WTC11 (cell line): Measurements from ENCODE around the gene GMNC. TPM values are rescaled to one million over a fixed set of nuclear protein-coding genes. Genes with fewer than 3 reads are reported as not detected.
A peak's percentile ranks its signal among the peaks of the same experiment; 100 is the strongest.
"Not testable (repeated sequence)": the region's sequence is repeated elsewhere in the genome, so short reads cannot be mapped to it uniquely, and the experiment has no call there.

Source experiments
- ATAC-seq: fragments of 200-7000 bp; cut with Tn5 transposase; 2 replicates; pipeline ENCODE4 v1.10.0; 2021; ENCODE audit warnings: mild to moderate bottlenecking, moderate library complexity
- CTCF ChIA-PET: fragments of 300-600 bp; sonication (Branson Sonifier 250); formaldehyde crosslinking; loops from one replicate; lab custom pipeline; 2021; ENCODE audit warnings: antibody characterized with exemption; lab: Charles Lee
- POLR2A ChIA-PET: fragments of 350-600 bp; sonication (Branson Sonifier 250); formaldehyde crosslinking; loops from one replicate; lab custom pipeline; 2021; ENCODE audit warnings: antibody characterized with exemption; lab: Charles Lee
- DNase-seq: peaks from one replicate; pipeline ENCODE4 v3.0.0; 2021; ENCODE audit warnings: low spot score
- H3K27ac Mint-ChIP-seq: 2 replicates; pipeline ENCODE4 v1.8.0; 2021; ENCODE audit warnings: mixed read lengths
- H3K27me3 Mint-ChIP-seq: 2 replicates; pipeline ENCODE4 v1.8.0; 2021; ENCODE audit warnings: low read depth, mild to moderate bottlenecking, moderate library complexity, mixed read lengths
- H3K36me3 Mint-ChIP-seq: 2 replicates; pipeline ENCODE4 v1.8.0; 2021; ENCODE audit warnings: mixed read lengths
- H3K4me1 Mint-ChIP-seq: 2 replicates; pipeline ENCODE4 v1.8.0; 2022; ENCODE audit warnings: mixed read lengths
- H3K4me3 Mint-ChIP-seq: 2 replicates; pipeline ENCODE4 v1.8.0; 2021; ENCODE audit warnings: mild to moderate bottlenecking, moderate library complexity, mixed read lengths
- H3K9me3 Mint-ChIP-seq: 2 replicates; pipeline ENCODE4 v1.8.0; 2021; ENCODE audit warnings: mixed read lengths
- GABPB1 ChIP-seq: sonication (generic); formaldehyde crosslinking; IDR thresholded peaks from 2 replicates; pipeline ENCODE4 v1.8.1; 2023; ENCODE audit warnings: mild to moderate bottlenecking, missing genetic modification reagents
- IRF1 ChIP-seq: sonication (generic); formaldehyde crosslinking; IDR thresholded peaks from 2 replicates; pipeline ENCODE4 v1.8.0; 2023; ENCODE audit warnings: missing genetic modification reagents
- NFE2L1 ChIP-seq: sonication (generic); formaldehyde crosslinking; IDR thresholded peaks from 2 replicates; pipeline ENCODE4 v1.8.1; 2023; ENCODE audit warnings: missing genetic modification reagents
- NFYB ChIP-seq: sonication (generic); formaldehyde crosslinking; conservative IDR thresholded peaks from 2 replicates; pipeline ENCODE4 v1.8.0; 2022; ENCODE audit warnings: low read depth, missing genetic modification reagents
- OVOL2 ChIP-seq: fragments of 250-450 bp; sonication (Bioruptor Pico); IDR thresholded peaks from 2 replicates; pipeline ENCODE4 v1.9.0; 2021; ENCODE audit warnings: mild to moderate bottlenecking, borderline replicate concordance
- PRRX2 ChIP-seq: fragments of 250-450 bp; sonication (Bioruptor Pico); IDR thresholded peaks from 2 replicates; pipeline ENCODE4 v1.8.0; 2021; ENCODE audit warnings: mild to moderate bottlenecking
- RELA ChIP-seq: sonication (generic); formaldehyde crosslinking; IDR thresholded peaks from 2 replicates; pipeline ENCODE4 v1.8.1; 2022; ENCODE audit warnings: missing genetic modification reagents, mild to moderate bottlenecking, borderline replicate concordance
- SMAD3 ChIP-seq: sonication (generic); formaldehyde crosslinking; IDR thresholded peaks from 2 replicates; pipeline ENCODE4 v1.8.0; 2022; ENCODE audit warnings: missing genetic modification reagents, mild to moderate bottlenecking, borderline replicate concordance
- SP1 ChIP-seq: sonication (generic); formaldehyde crosslinking; conservative IDR thresholded peaks from 2 replicates; pipeline ENCODE4 v1.8.1; 2022; ENCODE audit warnings: missing genetic modification reagents
- TCF7 ChIP-seq: sonication (generic); formaldehyde crosslinking; IDR thresholded peaks from 2 replicates; pipeline ENCODE4 v1.8.0; 2022; ENCODE audit warnings: mild to moderate bottlenecking, low read depth, missing genetic modification reagents, moderate library complexity
- TP53 ChIP-seq: sonication (generic); formaldehyde crosslinking; IDR thresholded peaks from 2 replicates; pipeline ENCODE4 v1.8.1; 2023; ENCODE audit warnings: mild to moderate bottlenecking, missing genetic modification reagents
- ZNF219 ChIP-seq: sonication (generic); formaldehyde crosslinking; IDR thresholded peaks from 2 replicates; pipeline ENCODE4 v1.8.0; 2023; ENCODE audit warnings: missing genetic modification reagents, mild to moderate bottlenecking, borderline replicate concordance
- total RNA-seq: library from RNA; stranded (reverse); gene quantifications from 3 replicates; pipeline ENCODE4 v1.2.3, GENCODE V29; 2021
- TF ChIP-seq, protein P1 (sequence below): fragments of 200-600 bp; IDR thresholded peaks from 2 replicates; pipeline ENCODE4 v1.8.0; 2022; ENCODE audit warnings: antibody characterized with exemption
- TF ChIP-seq, protein P2 (sequence below): fragments of 250-450 bp; sonication (Bioruptor Pico); IDR thresholded peaks from 2 replicates; pipeline ENCODE4 v1.9.0; 2021; ENCODE audit warnings: mild to moderate bottlenecking, borderline replicate concordance
- TF ChIP-seq, protein P3 (sequence below): sonication (generic); formaldehyde crosslinking; IDR thresholded peaks from 2 replicates; pipeline ENCODE4 v1.8.0; 2022; ENCODE audit warnings: mild to moderate bottlenecking, missing genetic modification reagents
- TF ChIP-seq, protein P4 (sequence below): sonication (generic); formaldehyde crosslinking; IDR thresholded peaks from 2 replicates; pipeline ENCODE4 v1.8.1; 2023; ENCODE audit warnings: mild to moderate bottlenecking, missing genetic modification reagents

GMNC gene
- total RNA-seq, 1 experiment from 2014 or later = 0.39 TPM

DNA sequence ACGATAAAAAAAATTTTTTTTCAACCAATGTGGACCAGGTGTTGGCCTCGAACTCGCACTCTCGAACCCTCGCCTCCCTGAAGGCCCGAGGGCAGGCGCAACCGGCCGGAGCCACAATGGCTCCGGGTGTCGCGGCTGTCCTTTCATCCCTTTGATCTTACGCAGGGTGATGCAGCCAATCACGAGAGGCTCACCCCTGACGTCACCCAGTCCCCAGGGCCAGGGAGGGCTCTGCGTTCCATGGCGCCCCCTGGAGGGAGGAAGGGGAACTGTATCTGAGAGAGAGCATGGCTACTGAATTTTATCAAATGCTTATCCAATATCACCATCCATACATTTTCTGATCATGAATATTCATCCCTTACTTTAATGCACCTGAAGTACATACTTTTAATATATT, 15.4 kb upstream of the GMNC start:
- H3K27me3 Mint-ChIP-seq = no peaks in the 10 kb centered on the region
- ATAC-seq = no peak
- 0 out of 2 replicates have a peak, but pooled peaks cover 4% of the 10 kb centered on the region for H3K9me3 Mint-ChIP-seq
- DNase-seq = peak; percentile 55
- no peak overlapping the region for H3K4me3 Mint-ChIP-seq
- H3K36me3 Mint-ChIP-seq = no peaks in the 10 kb centered on the region
- POLR2A ChIA-PET = no interaction called here
- TF ChIP-seq ZNF219 = no peak
- TF ChIP-seq, protein P1, sequence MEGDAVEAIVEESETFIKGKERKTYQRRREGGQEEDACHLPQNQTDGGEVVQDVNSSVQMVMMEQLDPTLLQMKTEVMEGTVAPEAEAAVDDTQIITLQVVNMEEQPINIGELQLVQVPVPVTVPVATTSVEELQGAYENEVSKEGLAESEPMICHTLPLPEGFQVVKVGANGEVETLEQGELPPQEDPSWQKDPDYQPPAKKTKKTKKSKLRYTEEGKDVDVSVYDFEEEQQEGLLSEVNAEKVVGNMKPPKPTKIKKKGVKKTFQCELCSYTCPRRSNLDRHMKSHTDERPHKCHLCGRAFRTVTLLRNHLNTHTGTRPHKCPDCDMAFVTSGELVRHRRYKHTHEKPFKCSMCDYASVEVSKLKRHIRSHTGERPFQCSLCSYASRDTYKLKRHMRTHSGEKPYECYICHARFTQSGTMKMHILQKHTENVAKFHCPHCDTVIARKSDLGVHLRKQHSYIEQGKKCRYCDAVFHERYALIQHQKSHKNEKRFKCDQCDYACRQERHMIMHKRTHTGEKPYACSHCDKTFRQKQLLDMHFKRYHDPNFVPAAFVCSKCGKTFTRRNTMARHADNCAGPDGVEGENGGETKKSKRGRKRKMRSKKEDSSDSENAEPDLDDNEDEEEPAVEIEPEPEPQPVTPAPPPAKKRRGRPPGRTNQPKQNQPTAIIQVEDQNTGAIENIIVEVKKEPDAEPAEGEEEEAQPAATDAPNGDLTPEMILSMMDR = peak; percentile 71
- no peak overlapping the region for H3K27ac Mint-ChIP-seq
- CTCF ChIA-PET = no interaction called here
- H3K4me1 Mint-ChIP-seq = no peaks in the 10 kb centered on the region

GRCh38 chr3:190876433-190876832, 13.9 kb upstream of the GMNC start:
- ATAC-seq, H3K27me3 Mint-ChIP-seq, H3K4me3 Mint-ChIP-seq, H3K9me3 Mint-ChIP-seq, H3K27ac Mint-ChIP-seq, DNase-seq, CTCF ChIA-PET, POLR2A ChIA-PET, H3K36me3 Mint-ChIP-seq, H3K4me1 Mint-ChIP-seq: not testable (repeated sequence)

GRCh38 chr3:190875061-190875460, 12.6 kb upstream of the GMNC start:
- CTCF ChIA-PET = interaction anchor here (0.8 kb wide), 1 partner anchor 10 kb away, joined by 3 read pairs; no protein-coding TSS in a partner anchor
- H3K36me3 Mint-ChIP-seq, H3K4me1 Mint-ChIP-seq, H3K27me3 Mint-ChIP-seq, H3K9me3 Mint-ChIP-seq, POLR2A ChIA-PET, DNase-seq, H3K4me3 Mint-ChIP-seq, ATAC-seq, H3K27ac Mint-ChIP-seq: not testable (repeated sequence)

DNA sequence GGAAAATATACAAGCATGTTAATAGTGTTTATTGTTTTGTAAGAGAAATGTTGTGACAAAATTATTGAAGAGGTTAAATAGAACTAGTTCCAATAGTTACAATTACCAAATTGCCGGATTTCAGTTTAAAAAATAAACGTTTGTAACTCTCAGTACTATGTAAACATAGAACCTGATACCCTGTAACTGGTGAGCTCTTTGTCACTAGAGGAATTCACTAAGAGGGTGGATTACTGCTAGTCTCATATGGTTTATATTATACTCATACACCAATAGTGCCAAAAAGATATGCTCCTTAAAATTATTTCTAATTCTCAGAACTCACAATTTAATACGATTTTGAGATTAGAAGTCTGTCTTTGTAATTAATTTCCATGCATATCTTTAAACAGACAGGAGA, 7.6 kb upstream of the GMNC start:
- DNase-seq (no peak), ATAC-seq (no peak)
- Mint-ChIP-seq H3K27me3 (peaks cover 3% of the 10 kb centered on the region), H3K4me3 (no peak overlapping the region), H3K4me1 (peaks cover 4% of the 10 kb centered on the region), H3K27ac (no peak overlapping the region), H3K36me3 (no peaks in the 10 kb centered on the region), H3K9me3 (no peaks in the 10 kb centered on the region)
- ChIA-PET POLR2A (no interaction called here), CTCF (interaction anchor here (2.6 kb wide), 1 partner anchor 14 kb away, joined by 9 read pairs; no protein-coding TSS in a partner anchor)
- TF ChIP-seq TP53 (CRISPR knock-in tag) (no peak), OVOL2 (CRISPR knock-in tag) (no peak), RELA (no peak), NFE2L1 (CRISPR knock-in tag) (no peak)
- TF ChIP-seq, protein P2, sequence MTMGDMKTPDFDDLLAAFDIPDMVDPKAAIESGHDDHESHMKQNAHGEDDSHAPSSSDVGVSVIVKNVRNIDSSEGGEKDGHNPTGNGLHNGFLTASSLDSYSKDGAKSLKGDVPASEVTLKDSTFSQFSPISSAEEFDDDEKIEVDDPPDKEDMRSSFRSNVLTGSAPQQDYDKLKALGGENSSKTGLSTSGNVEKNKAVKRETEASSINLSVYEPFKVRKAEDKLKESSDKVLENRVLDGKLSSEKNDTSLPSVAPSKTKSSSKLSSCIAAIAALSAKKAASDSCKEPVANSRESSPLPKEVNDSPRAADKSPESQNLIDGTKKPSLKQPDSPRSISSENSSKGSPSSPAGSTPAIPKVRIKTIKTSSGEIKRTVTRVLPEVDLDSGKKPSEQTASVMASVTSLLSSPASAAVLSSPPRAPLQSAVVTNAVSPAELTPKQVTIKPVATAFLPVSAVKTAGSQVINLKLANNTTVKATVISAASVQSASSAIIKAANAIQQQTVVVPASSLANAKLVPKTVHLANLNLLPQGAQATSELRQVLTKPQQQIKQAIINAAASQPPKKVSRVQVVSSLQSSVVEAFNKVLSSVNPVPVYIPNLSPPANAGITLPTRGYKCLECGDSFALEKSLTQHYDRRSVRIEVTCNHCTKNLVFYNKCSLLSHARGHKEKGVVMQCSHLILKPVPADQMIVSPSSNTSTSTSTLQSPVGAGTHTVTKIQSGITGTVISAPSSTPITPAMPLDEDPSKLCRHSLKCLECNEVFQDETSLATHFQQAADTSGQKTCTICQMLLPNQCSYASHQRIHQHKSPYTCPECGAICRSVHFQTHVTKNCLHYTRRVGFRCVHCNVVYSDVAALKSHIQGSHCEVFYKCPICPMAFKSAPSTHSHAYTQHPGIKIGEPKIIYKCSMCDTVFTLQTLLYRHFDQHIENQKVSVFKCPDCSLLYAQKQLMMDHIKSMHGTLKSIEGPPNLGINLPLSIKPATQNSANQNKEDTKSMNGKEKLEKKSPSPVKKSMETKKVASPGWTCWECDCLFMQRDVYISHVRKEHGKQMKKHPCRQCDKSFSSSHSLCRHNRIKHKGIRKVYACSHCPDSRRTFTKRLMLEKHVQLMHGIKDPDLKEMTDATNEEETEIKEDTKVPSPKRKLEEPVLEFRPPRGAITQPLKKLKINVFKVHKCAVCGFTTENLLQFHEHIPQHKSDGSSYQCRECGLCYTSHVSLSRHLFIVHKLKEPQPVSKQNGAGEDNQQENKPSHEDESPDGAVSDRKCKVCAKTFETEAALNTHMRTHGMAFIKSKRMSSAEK (CRISPR knock-in tag) = no peak

- H3K4me3 Mint-ChIP-seq = no peak overlapping the region
- H3K36me3 Mint-ChIP-seq = no peaks in the 10 kb centered on the region
- no peak for ATAC-seq
- peaks cover 4% of the 10 kb centered on the region for H3K4me1 Mint-ChIP-seq
- ChIA-PET CTCF (no interaction called here), POLR2A (interaction anchor here (0.6 kb wide), 1 partner anchor 952 kb away, joined by 4 read pairs; no protein-coding TSS in a partner anchor)
- no peaks in the 10 kb centered on the region for H3K9me3 Mint-ChIP-seq
- H3K27me3 Mint-ChIP-seq = peaks cover 31% of the 10 kb centered on the region
- no peak for DNase-seq
- no peak overlapping the region for H3K27ac Mint-ChIP-seq
- TF ChIP-seq NFYB (CRISPR knock-in tag) = no peak
- no peak for TF ChIP-seq PRRX2
- TF ChIP-seq TCF7 (CRISPR knock-in tag) = no peak
- TF ChIP-seq, protein P3, sequence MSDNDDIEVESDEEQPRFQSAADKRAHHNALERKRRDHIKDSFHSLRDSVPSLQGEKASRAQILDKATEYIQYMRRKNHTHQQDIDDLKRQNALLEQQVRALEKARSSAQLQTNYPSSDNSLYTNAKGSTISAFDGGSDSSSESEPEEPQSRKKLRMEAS (CRISPR knock-in tag) = no peak
- TF ChIP-seq, protein P4, sequence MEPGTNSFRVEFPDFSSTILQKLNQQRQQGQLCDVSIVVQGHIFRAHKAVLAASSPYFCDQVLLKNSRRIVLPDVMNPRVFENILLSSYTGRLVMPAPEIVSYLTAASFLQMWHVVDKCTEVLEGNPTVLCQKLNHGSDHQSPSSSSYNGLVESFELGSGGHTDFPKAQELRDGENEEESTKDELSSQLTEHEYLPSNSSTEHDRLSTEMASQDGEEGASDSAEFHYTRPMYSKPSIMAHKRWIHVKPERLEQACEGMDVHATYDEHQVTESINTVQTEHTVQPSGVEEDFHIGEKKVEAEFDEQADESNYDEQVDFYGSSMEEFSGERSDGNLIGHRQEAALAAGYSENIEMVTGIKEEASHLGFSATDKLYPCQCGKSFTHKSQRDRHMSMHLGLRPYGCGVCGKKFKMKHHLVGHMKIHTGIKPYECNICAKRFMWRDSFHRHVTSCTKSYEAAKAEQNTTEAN (CRISPR knock-in tag) = no peak
- TF ChIP-seq, protein P1 = no peak
- no peak for TF ChIP-seq SP1
- TF ChIP-seq GABPB1 (CRISPR knock-in tag) = no peak
- TF ChIP-seq SMAD3 (CRISPR knock-in tag) = no peak
- no peak for TF ChIP-seq IRF1 (CRISPR knock-in tag)
Observed at GRCh38 chr3:190867071-190867470, 4.6 kb upstream of the GMNC start.
